ENCODE results near the gene TTI1. TPM values are rescaled to one million over a fixed set of nuclear protein-coding genes. Genes with fewer than 3 reads are reported as not detected.

The TTI1 gene
- total RNA-seq, 1 donor = 14.8 TPM

- no peaks in the 10 kb centered on the region for H4K20me1 ChIP-seq (ENCODE audit: insufficient read depth, low read length)
- H3K27ac ChIP-seq (ENCODE audit: low read depth, low read length) = no peak overlapping the region
- H3K9me3 ChIP-seq (ENCODE audit: low read depth, low read length) = no peaks in the 10 kb centered on the region
- H3K36me3 ChIP-seq (ENCODE audit: insufficient read depth, low read length) = no peaks in the 10 kb centered on the region
- H3K4me1 ChIP-seq (ENCODE audit: insufficient read depth, low read length) = no peaks in the 10 kb centered on the region
- no peak overlapping the region for H3K4me2 ChIP-seq (ENCODE audit: insufficient read depth, low read length)
- TF ChIP-seq CTCF (IDR thresholded peaks at IDR 0.05; ENCODE audit: extremely low read depth, low read depth, low read length) = no peak
- peaks cover 12% of the 10 kb centered on the region for H3K27me3 ChIP-seq (ENCODE audit: insufficient read depth, low read length)
- no peak overlapping the region for H3K4me3 ChIP-seq (ENCODE audit: insufficient read depth, low read length)
- H2AFZ ChIP-seq (ENCODE audit: low read length) = no peak overlapping the region
- H3K79me2 ChIP-seq (ENCODE audit: insufficient read depth, low read length) = no peaks in the 10 kb centered on the region
- DNase-seq (ENCODE audit: insufficient read length, low spot score, missing footprints) = peak; percentile 69
Observed at GRCh38 chr20:37936451-37936850, 96.8 kb downstream of the TTI1 start.

- no peaks in the 10 kb centered on the region for H3K4me1 ChIP-seq (ENCODE audit: insufficient read depth, low read length)
- no peaks in the 10 kb centered on the region for H3K9me3 ChIP-seq (ENCODE audit: low read depth, low read length)
- H3K36me3 ChIP-seq (ENCODE audit: insufficient read depth, low read length) = no peaks in the 10 kb centered on the region
- no peak overlapping the region for H3K27ac ChIP-seq (ENCODE audit: low read depth, low read length)
- peaks cover 12% of the 10 kb centered on the region for H3K27me3 ChIP-seq (ENCODE audit: insufficient read depth, low read length)
- DNase-seq (ENCODE audit: insufficient read length, low spot score, missing footprints) = no peak
- no peaks in the 10 kb centered on the region for H4K20me1 ChIP-seq (ENCODE audit: insufficient read depth, low read length)
- H2AFZ ChIP-seq (ENCODE audit: low read length) = no peak overlapping the region
- TF ChIP-seq CTCF (IDR thresholded peaks at IDR 0.05; ENCODE audit: extremely low read depth, low read depth, low read length) = no peak
- H3K79me2 ChIP-seq (ENCODE audit: insufficient read depth, low read length) = no peaks in the 10 kb centered on the region
- no peak overlapping the region for H3K4me3 ChIP-seq (ENCODE audit: insufficient read depth, low read length)
- no peak overlapping the region for H3K4me2 ChIP-seq (ENCODE audit: insufficient read depth, low read length)
Observed at GRCh38 chr20:37936041-37936440, 97.2 kb downstream of the TTI1 start.

- no peaks in the 10 kb centered on the region for H3K4me1 ChIP-seq (ENCODE audit: insufficient read depth, low read length)
- H4K20me1 ChIP-seq (ENCODE audit: insufficient read depth, low read length) = no peaks in the 10 kb centered on the region
- no peak overlapping the region for H2AFZ ChIP-seq (ENCODE audit: low read length)
- TF ChIP-seq CTCF (IDR thresholded peaks at IDR 0.05; ENCODE audit: extremely low read depth, low read depth, low read length) = no peak
- H3K27me3 ChIP-seq (ENCODE audit: insufficient read depth, low read length) = peaks cover 12% of the 10 kb centered on the region
- no peak overlapping the region for H3K4me3 ChIP-seq (ENCODE audit: insufficient read depth, low read length)
- no peaks in the 10 kb centered on the region for H3K9me3 ChIP-seq (ENCODE audit: low read depth, low read length)
- peak; percentile 88 for DNase-seq (ENCODE audit: insufficient read length, low spot score, missing footprints)
- H3K27ac ChIP-seq (ENCODE audit: low read depth, low read length) = no peak overlapping the region
- H3K36me3 ChIP-seq (ENCODE audit: insufficient read depth, low read length) = no peaks in the 10 kb centered on the region
- H3K4me2 ChIP-seq (ENCODE audit: insufficient read depth, low read length) = no peak overlapping the region
- H3K79me2 ChIP-seq (ENCODE audit: insufficient read depth, low read length) = no peaks in the 10 kb centered on the region
Observed at GRCh38 chr20:37935435-37935834, 97.8 kb downstream of the TTI1 start.

GRCh38 chr20:37934634-37935375 is 98.5 kb downstream of the TTI1 start:
- Histone ChIP-seq H3K27ac (ENCODE audit: low read depth, low read length) (no peak overlapping the region), H3K4me2 (ENCODE audit: insufficient read depth, low read length) (no peak overlapping the region), H3K4me1 (ENCODE audit: insufficient read depth, low read length) (no peaks in the 10 kb centered on the region), H3K9me3 (ENCODE audit: low read depth, low read length) (no peaks in the 10 kb centered on the region), H3K4me3 (ENCODE audit: insufficient read depth, low read length) (no peak overlapping the region), H3K36me3 (ENCODE audit: insufficient read depth, low read length) (no peaks in the 10 kb centered on the region), H3K27me3 (ENCODE audit: insufficient read depth, low read length) (peaks cover 17% of the 10 kb centered on the region), H4K20me1 (ENCODE audit: insufficient read depth, low read length) (no peaks in the 10 kb centered on the region), H3K79me2 (ENCODE audit: insufficient read depth, low read length) (no peaks in the 10 kb centered on the region), H2AFZ (ENCODE audit: low read length) (no peak overlapping the region)
- TF ChIP-seq CTCF (IDR thresholded peaks at IDR 0.05; ENCODE audit: extremely low read depth, low read depth, low read length) = no peak
- DNase-seq (ENCODE audit: insufficient read length, low spot score, missing footprints) = peak; percentile 75

Measured in osteoblast (primary cell).